Body of pancreas (tissue), 4 donors: Measurements from ENCODE around the gene CHN2. TPM values are rescaled to one million over a fixed set of nuclear protein-coding genes. Genes with fewer than 3 reads are reported as not detected.
A peak's percentile ranks its signal among the peaks of the same experiment; 100 is the strongest.

ENCODE experiments used
- ATAC-seq: fragments of 150-250 bp; one replicate; pipeline ENCODE4 v1.9.1; 2016
- DNase-seq, 4 donors: peaks; one replicate each; pipeline ENCODE4 v3.0.0-alpha.2; 2019
- H3K27ac ChIP-seq, 4 donors: fragments of 200-600 bp; sonication (generic); 1 replicate in 3 of 4; 2 replicates in 1 of 4; pipeline versions ENCODE4 v1.5.1 to v1.6.1; 2016 to 2019; ENCODE audit warnings: mild to moderate bottlenecking in 1 of 4, mixed read lengths in 1 of 4, moderate library complexity in 1 of 4
- H3K27me3 ChIP-seq, 2 donors: fragments of 200-600 bp; sonication (generic); one replicate each; pipeline ENCODE4 v1.6.0; 2016; ENCODE audit warnings: mild to moderate bottlenecking in 1 of 2
- H3K36me3 ChIP-seq, 2 donors: fragments of 200-600 bp; sonication (generic); replicated peaks in 1 of 2; 2 replicates each; pipeline ENCODE4 v1.5.1; 2016; ENCODE audit warnings: low read depth in 2 of 2; ENCODE audit not compliant: insufficient read depth in 1 of 2
- H3K4me1 ChIP-seq: fragments of 200-600 bp; sonication (generic); one replicate; pipeline ENCODE4 v1.6.0; 2016
- H3K4me3 ChIP-seq, 2 donors: fragments of 200-600 bp; sonication (generic); 1 replicate in 1 of 2; 2 replicates in 1 of 2; pipeline ENCODE4 v1.5.1; 2016 to 2019
- H3K9me3 ChIP-seq, 3 donors: fragments of 200-600 bp; sonication (generic); 1 replicate in 2 of 3; 2 replicates in 1 of 3; pipeline ENCODE4 v1.5.1; 2016
- POLR2A ChIP-seq, 3 donors: fragments of 450-650 bp; IDR thresholded peaks; one replicate each; pipeline ENCODE4 v1.6.1; 2016; ENCODE audit warnings: antibody characterized with exemption in 3 of 3, mild to moderate bottlenecking in 2 of 3
- WGBS, 2 donors: methylation state at CpG; one replicate each; pipeline ENCODE4 v1.1.5; 2017; 5-methylcytosine and 5-hydroxymethylcytosine counted together
- intact Hi-C: fragments of 100-400 bp; cut with DNase I; formaldehyde crosslinking; loops from one replicate; pipeline ENCODE4 v1.15.1; 2023
- total RNA-seq, 2 donors: library from RNA; depleted of rRNA; stranded (reverse); fragments of >200 nt; gene quantifications; one replicate each; pipeline ENCODE4 v1.1.0, GENCODE V29; 2016
- TF ChIP-seq, protein P1 (sequence below), 7 experiments: fragments of 450-650 bp in 4 of 7; fragments of 200-600 bp in 3 of 7; sonication (generic) in 3 of 7; IDR thresholded peaks; one replicate each; pipeline ENCODE4 v1.5.1; 2016 to 2019; ENCODE audit warnings: antibody characterized with exemption in 7 of 7

Gene CHN2
- total RNA-seq, 2 donors from 2014 or later = 55.7 to 58.6 TPM

DNA sequence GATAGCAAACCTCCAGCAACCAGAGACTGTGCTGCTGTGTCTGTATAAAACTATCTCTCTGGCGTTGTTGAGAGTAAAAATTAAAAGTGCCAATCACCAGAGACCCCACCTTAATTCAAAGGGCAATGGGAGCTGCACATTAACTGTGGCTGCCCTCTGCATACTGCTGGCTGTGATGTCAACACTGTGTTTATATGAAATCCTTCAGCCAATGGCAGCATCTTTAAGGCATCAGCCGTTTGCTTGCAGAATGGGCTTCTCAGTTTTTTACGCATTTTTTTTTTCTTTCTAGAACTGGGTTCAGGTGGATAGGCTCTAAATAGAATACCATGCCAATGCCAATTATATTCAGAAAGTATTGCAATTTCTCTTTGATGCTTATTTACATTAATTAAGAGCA is 47.7 kb downstream of the CHN2 start:
- Histone ChIP-seq H3K4me1 (peaks cover 17% of the 10 kb centered on the region), H3K9me3 (no peaks in the 10 kb centered on the region), H3K4me3 (no peak overlapping the region), H3K27me3 (no peaks in the 10 kb centered on the region), H3K27ac (no peak overlapping the region), H3K36me3 (no peaks in the 10 kb centered on the region)
- 49 to 58% methylated on average over 3 of the region's 3 CpGs for WGBS, 2 donors
- no peak for DNase-seq
- TF ChIP-seq, protein P1, sequence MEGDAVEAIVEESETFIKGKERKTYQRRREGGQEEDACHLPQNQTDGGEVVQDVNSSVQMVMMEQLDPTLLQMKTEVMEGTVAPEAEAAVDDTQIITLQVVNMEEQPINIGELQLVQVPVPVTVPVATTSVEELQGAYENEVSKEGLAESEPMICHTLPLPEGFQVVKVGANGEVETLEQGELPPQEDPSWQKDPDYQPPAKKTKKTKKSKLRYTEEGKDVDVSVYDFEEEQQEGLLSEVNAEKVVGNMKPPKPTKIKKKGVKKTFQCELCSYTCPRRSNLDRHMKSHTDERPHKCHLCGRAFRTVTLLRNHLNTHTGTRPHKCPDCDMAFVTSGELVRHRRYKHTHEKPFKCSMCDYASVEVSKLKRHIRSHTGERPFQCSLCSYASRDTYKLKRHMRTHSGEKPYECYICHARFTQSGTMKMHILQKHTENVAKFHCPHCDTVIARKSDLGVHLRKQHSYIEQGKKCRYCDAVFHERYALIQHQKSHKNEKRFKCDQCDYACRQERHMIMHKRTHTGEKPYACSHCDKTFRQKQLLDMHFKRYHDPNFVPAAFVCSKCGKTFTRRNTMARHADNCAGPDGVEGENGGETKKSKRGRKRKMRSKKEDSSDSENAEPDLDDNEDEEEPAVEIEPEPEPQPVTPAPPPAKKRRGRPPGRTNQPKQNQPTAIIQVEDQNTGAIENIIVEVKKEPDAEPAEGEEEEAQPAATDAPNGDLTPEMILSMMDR (IDR thresholded peaks at IDR 0.05) = no peak
- no peak for TF ChIP-seq POLR2A (IDR thresholded peaks at IDR 0.05)
- intact Hi-C loops = no loop called here
- no peak for ATAC-seq

DNA sequence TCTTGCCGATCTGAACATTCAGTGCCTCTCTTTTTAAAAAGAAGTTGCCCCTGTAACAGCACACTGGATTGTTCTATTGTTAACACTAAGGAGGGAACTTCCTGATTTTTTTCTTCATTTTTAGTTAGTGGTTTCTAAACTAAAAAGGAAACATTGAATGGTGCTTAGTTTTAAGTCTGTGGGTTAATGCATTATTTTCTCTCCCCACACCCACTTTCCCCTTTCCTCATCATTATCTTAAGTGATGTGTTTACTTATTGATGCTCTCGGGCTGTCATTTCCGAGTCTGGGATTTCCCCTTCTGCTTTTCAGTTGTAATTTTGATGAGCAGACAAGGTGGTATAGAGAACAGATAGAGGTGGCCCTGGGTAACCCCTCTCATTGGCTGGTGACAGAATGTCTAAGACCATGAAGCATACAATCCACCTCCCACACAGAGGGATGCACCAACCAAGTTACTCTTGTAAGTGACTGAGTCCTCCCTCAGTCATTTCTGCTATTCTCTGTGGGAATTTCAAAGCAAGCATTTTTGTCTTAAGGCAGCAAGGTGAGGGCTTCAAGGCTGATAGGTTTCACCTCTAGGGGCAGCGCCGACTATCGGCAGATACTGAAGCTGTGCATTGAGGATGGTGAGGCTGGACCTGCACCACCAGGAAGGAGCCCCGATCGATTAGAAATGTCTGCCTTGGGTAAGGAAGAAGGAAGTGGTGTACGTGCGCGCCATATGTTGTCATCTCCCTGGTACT is 49.5 kb downstream of the CHN2 start:
- no peak overlapping the region for H3K27ac ChIP-seq
- no peak for DNase-seq
- WGBS, 2 donors = 68 to 80% methylated on average over 11 of the region's 11 CpGs
- no peak for ATAC-seq
- TF ChIP-seq, protein P1 (IDR thresholded peaks at IDR 0.05) = no peak
- no peak for TF ChIP-seq POLR2A (IDR thresholded peaks at IDR 0.05)
- no peaks in the 10 kb centered on the region for H3K27me3 ChIP-seq
- H3K4me3 ChIP-seq = no peak overlapping the region
- no peaks in the 10 kb centered on the region for H3K9me3 ChIP-seq
- H3K4me1 ChIP-seq = peaks cover 36% of the 10 kb centered on the region
- intact Hi-C loops = no loop called here
- H3K36me3 ChIP-seq = no peaks in the 10 kb centered on the region

DNA sequence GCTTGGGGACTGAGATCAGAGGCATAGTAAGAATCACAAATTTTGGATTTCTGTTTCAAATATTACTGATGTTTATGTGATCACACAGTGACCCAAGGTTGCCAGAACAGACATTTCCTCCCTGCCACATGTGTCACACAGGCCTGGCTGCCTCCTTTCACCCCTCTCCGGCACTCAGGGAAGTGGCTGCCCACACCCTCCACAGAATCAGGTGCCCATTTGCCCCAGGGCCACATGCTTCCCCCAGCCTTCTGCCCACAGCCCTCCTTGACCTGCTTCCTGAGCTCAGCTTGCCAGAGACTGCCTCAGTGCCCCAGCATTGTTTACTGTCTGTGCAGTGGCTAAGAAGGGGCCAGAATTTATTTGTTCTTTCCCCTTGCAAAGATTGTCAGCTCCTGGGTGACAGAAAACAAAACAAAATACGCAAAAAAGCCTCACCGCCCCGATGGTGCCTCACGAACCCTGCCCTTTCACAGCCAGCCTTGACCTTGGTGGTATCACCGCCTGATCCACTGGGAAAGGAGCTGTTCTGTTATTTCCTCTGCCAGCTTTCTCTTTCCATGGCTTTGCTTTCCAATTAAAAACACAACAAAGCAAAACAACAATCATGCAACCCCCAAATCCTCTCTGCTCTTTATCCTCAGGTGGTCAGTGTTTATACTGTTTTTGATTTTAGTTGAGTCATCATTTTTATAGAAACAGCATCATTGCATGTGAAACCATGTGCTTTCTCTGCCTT is 52.8 kb downstream of the CHN2 start:
- no peak for DNase-seq
- intact Hi-C loops = no loop called here
- Histone ChIP-seq H3K27me3 (no peaks in the 10 kb centered on the region), H3K27ac (peak overlapping the region; percentile 9 to 57 (median 38)), H3K36me3 (no peaks in the 10 kb centered on the region), H3K4me3 (no peak overlapping the region), H3K4me1 (peaks cover 41% of the 10 kb centered on the region), H3K9me3 (no peaks in the 10 kb centered on the region)
- ATAC-seq = peak; percentile 15
- no peak for TF ChIP-seq POLR2A (IDR thresholded peaks at IDR 0.05)
- TF ChIP-seq, protein P1 (IDR thresholded peaks at IDR 0.05) = no peak
- WGBS, 2 donors = 38 to 58% methylated on average over 5 to 6 of the region's 6 CpGs

DNA sequence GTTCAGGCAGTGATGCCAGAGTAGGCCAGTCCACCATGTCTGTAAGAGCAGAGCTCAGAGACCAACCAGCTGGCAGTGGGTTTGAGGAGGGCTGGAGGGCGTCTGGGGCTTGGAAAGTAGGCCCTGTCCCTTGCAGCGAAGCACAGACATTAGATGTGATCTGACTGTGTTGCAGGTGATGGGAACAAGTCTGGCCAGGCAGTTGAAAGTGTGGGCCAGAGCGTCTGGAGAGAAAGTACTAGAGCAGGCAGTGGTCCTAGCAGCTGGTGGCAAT is 53.3 kb downstream of the CHN2 start:
- Histone ChIP-seq H3K27me3 (no peaks in the 10 kb centered on the region), H3K27ac (peak overlapping the region in 3 of 4 donors; percentile 9 to 57 (median 42)), H3K4me3 (no peak overlapping the region), H3K36me3 (no peaks in the 10 kb centered on the region), H3K9me3 (no peaks in the 10 kb centered on the region), H3K4me1 (peaks cover 41% of the 10 kb centered on the region)
- WGBS, 2 donors = 93 to 97% methylated on average over 3 of the region's 3 CpGs
- no peak for TF ChIP-seq POLR2A (IDR thresholded peaks at IDR 0.05)
- TF ChIP-seq, protein P1 (IDR thresholded peaks at IDR 0.05) = no peak
- intact Hi-C loops = no loop called here
- ATAC-seq (no peak), DNase-seq (no peak)
